ENCODE measurements around the gene DSCAML1.

The DSCAML1 gene

GRCh38 chr11:117832511-117832910 lies 35.5 kb upstream of the DSCAML1 start:
- H3K4me3 ChIP-seq (ENCODE audit: low read depth, low read length): no peak overlapping the region
- DNase-seq (ENCODE audit: low read depth, low spot score): no peak
- TF ChIP-seq CTCF (IDR thresholded peaks at IDR 0.05; ENCODE audit: insufficient read depth, low read length, missing control alignments): no peak
- ChIA-PET CTCF (interaction anchor here (1.1 to 9.5 kb wide), 5 partner anchors 8 to 115 kb away, joined by 3 to 82 read pairs (median 21); partner anchors contain the start of gene FXYD2), POLR2A (no interaction called here)

DNA sequence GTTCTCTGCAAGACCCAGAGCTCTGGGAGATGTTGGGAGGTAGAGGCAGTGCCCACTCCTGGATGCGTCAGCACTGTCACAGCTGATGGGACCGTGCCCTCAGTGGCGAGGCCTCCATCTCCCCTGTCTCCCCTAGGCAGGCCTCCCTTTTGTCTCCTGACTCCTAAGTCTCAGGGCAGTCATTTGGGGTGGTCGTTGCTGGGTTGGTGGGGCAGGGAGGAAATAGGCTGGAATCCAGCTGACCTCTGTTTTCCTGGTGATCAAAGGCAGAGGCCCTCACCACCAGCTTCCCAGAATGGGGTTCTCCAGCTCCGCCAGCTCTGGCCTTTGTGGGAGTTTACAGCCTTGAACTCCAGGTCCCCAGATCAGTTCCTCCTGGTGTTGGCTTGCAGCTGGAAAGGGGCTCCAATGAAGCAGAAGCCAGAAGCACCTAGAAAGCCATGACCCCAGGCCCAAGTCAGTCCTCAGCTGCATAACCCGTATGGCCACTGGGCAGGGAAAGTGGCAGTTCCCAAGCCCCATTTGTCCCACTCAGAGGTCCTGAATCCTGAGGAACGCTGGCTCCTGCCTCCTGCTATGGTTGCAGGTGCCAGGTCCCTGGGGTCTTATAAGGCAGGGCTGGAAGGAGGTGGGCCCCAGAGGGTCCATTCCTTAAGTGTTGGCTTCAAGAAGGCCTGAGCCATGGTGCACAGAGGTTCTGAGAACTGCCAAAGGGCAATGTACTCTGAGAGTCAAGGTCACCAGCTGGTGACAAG lies 34.8 kb upstream of the DSCAML1 start:
- TF ChIP-seq CTCF (IDR thresholded peaks at IDR 0.05; ENCODE audit: insufficient read depth, low read length, missing control alignments): no peak
- ChIA-PET CTCF (interaction anchor here (0.9 to 9.5 kb wide), 7 partner anchors 9 to 222 kb away, joined by 3 to 82 read pairs (median 3); no protein-coding TSS in a partner anchor), POLR2A (no interaction called here)
- no peak for DNase-seq (ENCODE audit: low read depth, low spot score)
- no peak overlapping the region for H3K4me3 ChIP-seq (ENCODE audit: low read depth, low read length)

GRCh38 chr11:117830674-117831351 lies 33.8 kb upstream of the DSCAML1 start:
- POLR2A ChIA-PET: no interaction called here
- H3K4me3 ChIP-seq (ENCODE audit: low read depth, low read length): no peak overlapping the region
- TF ChIP-seq CTCF (IDR thresholded peaks at IDR 0.05; ENCODE audit: insufficient read depth, low read length, missing control alignments): no peak
- CTCF ChIA-PET: interaction anchor here (0.9 to 9.5 kb wide), 5 partner anchors 8 to 116 kb away, joined by 3 to 82 read pairs (median 15); no protein-coding TSS in a partner anchor
- no peak for DNase-seq (ENCODE audit: low read depth, low spot score)

- no peak for DNase-seq (ENCODE audit: low read depth, low spot score)
- ChIA-PET CTCF (interaction anchor here (1.0 to 9.5 kb wide), 3 partner anchors 11 to 224 kb away, joined by 3 to 82 read pairs (median 15); no protein-coding TSS in a partner anchor), POLR2A (no interaction called here)
- no peak for TF ChIP-seq CTCF (IDR thresholded peaks at IDR 0.05; ENCODE audit: insufficient read depth, low read length, missing control alignments)
- H3K4me3 ChIP-seq (ENCODE audit: low read depth, low read length): no peak overlapping the region
Measured at GRCh38 chr11:117830072-117830471, 33.1 kb upstream of the DSCAML1 start.

DNA sequence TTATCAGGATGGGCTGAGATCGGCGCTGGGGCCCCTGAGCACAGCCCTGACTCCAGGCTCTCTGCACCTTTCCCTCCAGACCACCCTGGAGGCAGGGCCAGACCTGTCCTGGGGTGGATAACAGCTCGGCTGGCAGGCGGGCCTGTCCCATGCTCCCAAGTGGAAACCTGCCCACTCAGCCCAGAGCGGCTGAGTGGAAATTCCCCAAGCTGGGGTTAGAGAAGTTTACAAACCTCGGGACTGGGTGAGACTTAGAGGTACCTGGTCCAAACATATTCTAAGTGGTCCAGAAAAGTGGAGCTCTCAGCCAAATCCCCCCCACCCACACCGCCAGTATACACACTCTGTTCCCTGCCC lies 32.3 kb upstream of the DSCAML1 start:
- POLR2A ChIA-PET: no interaction called here
- H3K4me3 ChIP-seq (ENCODE audit: low read depth, low read length): no peak overlapping the region
- CTCF ChIA-PET: interaction anchor here (1.0 to 9.5 kb wide), 3 partner anchors 11 to 224 kb away, joined by 3 to 82 read pairs (median 15); no protein-coding TSS in a partner anchor
- TF ChIP-seq CTCF (IDR thresholded peaks at IDR 0.05; ENCODE audit: insufficient read depth, low read length, missing control alignments): no peak
- DNase-seq (ENCODE audit: low read depth, low spot score): no peak
